NCI-H524 treated with DMSO at 0.1 percent for 48 hours (cell line): ENCODE measurements around the gene CPTP.

Source experiments
- DNase-seq: peaks from one replicate; lab custom pipeline; 2025; lab: John Stamatoyannopoulos, UW

CPTP gene

GRCh38 chr1:1351511-1352427 is 27.2 kb downstream of the CPTP start:
- DNase-seq, result no peak

GRCh38 chr1:1352786-1353388 is 28.3 kb downstream of the CPTP start:
- DNase-seq, result no peak

- DNase-seq, result no peak
Observed at GRCh38 chr1:1353389-1354151, 29.0 kb downstream of the CPTP start.

GRCh38 chr1:1354271-1355247 is 30.0 kb downstream of the CPTP start:
- DNase-seq, result no peak

GRCh38 chr1:1355416-1355815 is 30.8 kb downstream of the CPTP start:
- DNase-seq, result no peak

- DNase-seq, result no peak
Observed at GRCh38 chr1:1356166-1356795, 31.7 kb downstream of the CPTP start.

- DNase-seq, result no peak
Observed at GRCh38 chr1:1356796-1357401, 32.3 kb downstream of the CPTP start.

- no peak for DNase-seq
Observed at GRCh38 chr1:1357871-1358432, 33.4 kb downstream of the CPTP start.

- DNase-seq, result no peak
Observed at GRCh38 chr1:1358433-1359271, 34.0 kb downstream of the CPTP start, which contains the start of gene MXRA8. MXRA8 (minus strand) TSS chr1:1358555; CDS start chr1:1358504, 51 bp downstream.

GRCh38 chr1:1359308-1359663 is 34.7 kb downstream of the CPTP start:
- no peak for DNase-seq

GRCh38 chr1:1359664-1360468 is 35.3 kb downstream of the CPTP start:
- no peak for DNase-seq

GRCh38 chr1:1360506-1361169 is 36.0 kb downstream of the CPTP start:
- DNase-seq, result no peak

- DNase-seq, result no peak
Observed at GRCh38 chr1:1361233-1361981, 36.8 kb downstream of the CPTP start.

GRCh38 chr1:1361982-1362423 is 37.4 kb downstream of the CPTP start:
- no peak for DNase-seq

GRCh38 chr1:1364266-1364665 is 39.7 kb downstream of the CPTP start:
- no peak for DNase-seq

GRCh38 chr1:1365875-1366698 is 41.5 kb downstream of the CPTP start:
- no peak for DNase-seq
